HG02981 (cell line): ENCODE results near the gene CRYZ.

Experiments
- ATAC-seq: cut with Tn5 transposase; IDR thresholded peaks from one replicate; pipeline ENCODE4 v1.9.1; 2021; ENCODE audit warnings: mild to moderate bottlenecking, moderate library complexity; ENCODE audit not compliant: unreplicated experiment

CRYZ gene

GRCh38 chr1:74731399-74732052, 1.3 kb downstream of the CRYZ start:
- ATAC-seq: peak; percentile 34

DNA sequence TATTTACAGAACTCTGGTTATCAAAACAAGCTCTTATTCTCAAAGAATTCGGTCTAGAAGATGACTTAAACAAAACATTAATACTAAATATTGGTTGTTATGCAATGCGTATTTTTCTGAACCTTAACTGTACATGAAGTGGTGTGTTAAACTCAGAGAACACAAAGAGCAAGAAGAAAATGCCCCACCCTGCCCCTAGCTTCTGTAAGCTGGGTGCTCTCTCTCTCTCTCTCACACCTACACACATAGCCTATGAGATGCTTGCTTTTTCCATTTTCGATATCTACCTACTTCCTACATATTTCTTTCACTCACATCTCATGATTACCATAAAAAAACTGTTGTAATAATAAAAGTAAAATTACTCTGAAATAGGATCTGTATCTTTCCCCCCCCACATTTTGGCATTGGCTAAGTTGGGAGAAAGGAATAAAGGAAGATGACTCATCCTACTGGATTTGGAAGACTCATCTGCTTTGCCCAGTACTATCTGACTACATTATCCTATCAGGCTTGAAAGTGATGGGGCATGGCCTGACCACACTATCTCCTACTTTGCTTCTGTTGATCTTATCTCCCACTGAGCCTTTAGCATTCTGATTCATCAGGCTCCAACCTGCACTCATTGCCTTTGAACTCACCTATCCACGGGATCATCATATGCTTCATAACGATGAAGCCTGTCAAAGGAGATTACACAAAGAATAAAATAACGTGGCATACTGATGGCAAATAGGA, 2.9 kb downstream of the CRYZ start:
- ATAC-seq: no peak

DNA sequence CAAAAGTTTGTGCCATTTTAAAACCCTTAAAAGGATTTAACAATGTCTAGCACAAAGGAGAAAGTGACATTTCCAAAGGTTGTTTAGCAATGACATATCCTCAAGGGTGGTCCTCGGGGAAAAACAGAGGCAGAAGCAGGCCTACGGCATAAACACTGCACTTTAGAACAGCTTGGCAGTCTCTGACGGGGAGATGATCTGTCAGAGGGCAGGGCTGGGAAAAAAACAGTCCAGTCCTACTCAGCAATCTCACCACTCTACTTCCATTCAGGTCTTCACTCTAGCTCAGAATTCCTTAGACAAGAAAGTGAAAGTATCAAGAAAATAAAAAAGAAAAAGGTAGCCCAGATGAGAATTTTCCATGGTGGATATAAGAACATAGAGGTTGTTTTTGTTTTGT, 4.1 kb downstream of the CRYZ start:
- no peak for ATAC-seq

GRCh38 chr1:74726063-74726462, 6.8 kb downstream of the CRYZ start:
- no peak for ATAC-seq

- no peak for ATAC-seq
Measured at GRCh38 chr1:74717626-74718025, 15.2 kb downstream of the CRYZ start.

DNA sequence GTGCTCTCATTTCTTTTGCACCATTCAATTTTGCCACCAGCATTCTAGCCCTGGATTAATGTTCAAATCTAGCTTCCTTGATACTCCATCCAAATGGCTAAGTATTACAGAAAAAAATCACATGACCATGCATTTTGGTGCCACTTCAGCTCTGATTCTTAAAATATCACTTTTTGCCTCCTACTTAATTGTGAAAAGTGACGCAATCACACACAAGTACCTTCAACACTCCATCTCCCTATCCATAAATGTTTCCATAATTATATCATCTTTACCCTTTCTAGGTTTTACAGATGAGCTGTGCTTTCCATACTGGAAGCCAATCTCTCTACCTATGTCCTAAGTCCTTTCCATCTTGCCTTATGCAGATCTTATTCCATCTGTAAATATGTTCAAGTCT, 16.0 kb downstream of the CRYZ start:
- ATAC-seq: no peak

GRCh38 chr1:74715806-74716205, 17.0 kb downstream of the CRYZ start:
- ATAC-seq: no peak

DNA sequence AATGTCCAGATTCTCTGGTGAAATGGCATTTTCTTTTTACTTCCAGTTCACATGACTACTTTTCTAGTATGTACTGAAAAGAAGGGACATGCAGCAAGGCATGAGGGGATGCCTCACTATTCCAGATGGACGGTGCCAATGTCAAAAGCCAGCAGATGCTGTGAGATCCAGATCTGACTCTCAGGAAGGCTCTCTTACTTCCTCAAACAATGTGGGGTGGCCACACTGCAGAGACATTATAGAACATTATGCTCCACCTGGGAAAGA, 17.7 kb downstream of the CRYZ start:
- no peak for ATAC-seq

DNA sequence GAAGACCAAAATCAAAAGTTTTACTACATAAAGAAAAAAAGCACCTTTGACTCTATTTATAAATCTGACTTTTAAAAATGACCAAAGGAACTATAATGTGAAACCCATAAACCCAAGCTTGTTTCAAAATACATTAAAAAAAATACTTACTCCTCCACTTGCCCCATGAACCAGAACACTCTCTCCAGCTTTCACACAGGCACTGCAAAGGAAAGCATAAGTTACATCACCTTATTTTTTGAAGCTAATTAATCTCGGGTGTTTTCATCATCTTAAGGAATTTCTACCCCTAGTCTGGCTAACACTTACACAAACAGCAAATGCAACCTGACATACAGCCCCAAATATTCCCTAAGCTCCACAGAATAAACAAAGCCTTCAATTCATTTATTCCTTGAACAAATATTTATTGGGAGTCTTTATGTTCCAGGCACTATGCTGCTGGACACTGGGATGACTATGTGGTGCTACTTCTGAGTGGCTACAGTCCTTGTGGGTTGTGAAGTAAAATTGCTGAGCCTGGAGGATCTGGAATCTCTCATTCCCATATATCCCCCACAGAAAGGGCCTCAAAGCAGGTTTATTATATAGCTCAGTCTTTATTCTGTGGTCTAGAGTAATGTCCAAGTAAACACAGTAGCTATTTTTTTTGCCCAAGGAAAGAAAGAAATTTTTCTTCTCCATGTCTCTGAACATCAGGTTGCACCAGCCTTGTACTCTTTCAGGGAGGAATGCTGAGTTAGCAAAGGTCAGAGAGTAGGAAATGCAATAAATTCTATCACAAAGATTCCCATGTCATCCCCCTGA, 18.2 kb downstream of the CRYZ start:
- peak; percentile 51 for ATAC-seq

- no peak for ATAC-seq
Measured at GRCh38 chr1:74713849-74714248, 19.0 kb downstream of the CRYZ start.

GRCh38 chr1:74712881-74713280, 20.0 kb downstream of the CRYZ start:
- ATAC-seq: no peak

- ATAC-seq: no peak
Measured at GRCh38 chr1:74703386-74704182, 29.3 kb downstream of the CRYZ start.

DNA sequence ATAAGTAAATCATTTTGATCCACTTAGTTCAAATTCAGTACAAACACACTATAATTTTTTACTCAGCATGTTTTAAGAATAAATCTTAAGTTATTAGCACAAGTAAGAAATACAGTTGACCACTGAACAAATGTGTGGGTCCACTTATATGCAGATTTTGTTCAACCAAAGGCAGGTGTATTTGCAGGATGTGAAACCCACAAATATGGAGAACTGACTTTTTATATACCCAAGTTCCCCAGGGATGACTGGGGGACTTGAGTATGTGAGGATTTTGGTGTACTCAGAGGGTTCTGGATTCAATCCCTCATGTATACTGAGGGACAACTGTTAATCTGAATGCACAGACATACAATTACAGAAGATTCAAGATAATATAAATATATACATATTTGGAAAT, 33.5 kb downstream of the CRYZ start:
- ATAC-seq: peak; percentile 53

DNA sequence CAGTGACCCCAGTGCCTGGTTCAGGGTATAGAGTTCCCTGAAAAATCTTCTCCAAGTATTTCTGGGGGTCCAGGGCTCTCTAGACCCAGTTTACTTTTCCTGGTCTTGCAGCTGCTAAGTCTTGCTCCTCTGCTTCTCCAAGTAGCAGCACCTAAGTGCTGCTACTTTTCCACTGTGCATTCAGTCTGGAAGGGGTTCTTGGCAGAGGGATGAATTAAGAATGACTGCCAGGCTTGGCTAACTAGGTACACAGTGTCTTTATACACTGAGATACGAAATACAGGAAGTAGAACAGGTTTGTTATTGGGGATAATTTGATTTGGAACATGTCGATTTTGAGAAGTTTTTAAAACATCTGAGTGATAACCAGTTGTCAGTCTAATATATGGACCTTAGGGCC, 35.0 kb downstream of the CRYZ start:
- no peak for ATAC-seq

GRCh38 chr1:74693473-74693872, 39.4 kb downstream of the CRYZ start:
- no peak for ATAC-seq

GRCh38 chr1:74690909-74691308, 41.9 kb downstream of the CRYZ start:
- ATAC-seq: no peak

DNA sequence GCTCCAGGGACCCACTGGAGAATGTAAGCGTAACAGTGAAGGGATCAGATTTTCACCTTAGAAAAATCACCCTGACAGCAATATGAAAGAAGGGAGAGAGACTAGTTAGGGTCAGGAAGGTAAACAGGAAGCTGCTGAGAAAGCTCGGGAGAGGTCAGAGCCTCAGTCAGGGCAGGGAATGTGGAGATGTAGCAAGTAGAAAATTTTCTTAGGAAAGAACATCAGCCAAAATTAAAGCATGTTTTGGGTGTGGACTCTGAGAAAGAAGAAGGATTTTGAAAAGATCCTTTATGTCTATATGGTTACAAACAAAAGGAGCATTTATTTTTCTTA, 42.5 kb downstream of the CRYZ start:
- no peak for ATAC-seq

GRCh38 chr1:74689621-74690363, 43.1 kb downstream of the CRYZ start:
- ATAC-seq: no peak

- no peak for ATAC-seq
Measured at GRCh38 chr1:74686928-74687327, 45.9 kb downstream of the CRYZ start.

GRCh38 chr1:74684301-74684700, 48.5 kb downstream of the CRYZ start:
- no peak for ATAC-seq

GRCh38 chr1:74683656-74684055, 49.2 kb downstream of the CRYZ start:
- ATAC-seq: no peak
